ENCODE results near the gene UST.

The UST gene

GRCh38 chr6:148887181-148887580 lies 140.4 kb downstream of the UST start:
- Histone ChIP-seq H2BK120ac (ENCODE audit: low read depth, low read length) (no peak overlapping the region), H3K4me1 (ENCODE audit: control insufficient read depth, low read depth, low read length) (peaks cover 11% of the 10 kb centered on the region), H3K79me1 (ENCODE audit: low read length) (no peaks in the 10 kb centered on the region), H4K5ac (ENCODE audit: low read length) (no peak overlapping the region), H2BK5ac (ENCODE audit: low read length) (no peak overlapping the region), H3K4ac (ENCODE audit: low read depth, low read length) (no peak overlapping the region), H3K4me2 (ENCODE audit: low read length) (no peak overlapping the region), H3K27me3 (ENCODE audit: insufficient read depth, low read length, poor library complexity) (no peaks in the 10 kb centered on the region), H3K9ac (ENCODE audit: low read length) (no peak overlapping the region), H2BK15ac (replicated peaks; ENCODE audit: low read depth) (no peak overlapping the region), H3K23ac (ENCODE audit: low read length) (no peak overlapping the region), H3K27ac (ENCODE audit: low read depth, low read length) (peak overlapping the region; percentile 20), H2AK5ac (ENCODE audit: low read length) (no peak overlapping the region), H3K56ac (ENCODE audit: low read length) (no peak overlapping the region), H4K8ac (ENCODE audit: low read depth, low read length) (no peak overlapping the region), H3K18ac (ENCODE audit: low read length) (no peak overlapping the region), H3K36me3 (ENCODE audit: control insufficient read depth, insufficient read depth, low read length) (no peaks in the 10 kb centered on the region), H3K79me2 (ENCODE audit: control insufficient read depth, insufficient read depth, low read length) (peaks cover 3% of the 10 kb centered on the region), H3K4me3 (ENCODE audit: low read length) (no peak overlapping the region)
- no CpG with 5 or more reads among the region's 3 CpGs for WGBS (ENCODE audit: extremely low coverage, insufficient coverage, low lambda C conversion rate)
- no peak for DNase-seq

- Histone ChIP-seq H4K8ac (ENCODE audit: low read depth, low read length) (no peak overlapping the region), H2BK5ac (ENCODE audit: low read length) (no peak overlapping the region), H2BK15ac (replicated peaks; ENCODE audit: low read depth) (no peak overlapping the region), H4K5ac (ENCODE audit: low read length) (no peak overlapping the region), H3K23ac (ENCODE audit: low read length) (no peak overlapping the region), H3K4ac (ENCODE audit: low read depth, low read length) (no peak overlapping the region), H3K36me3 (ENCODE audit: control insufficient read depth, insufficient read depth, low read length) (no peaks in the 10 kb centered on the region), H3K79me2 (ENCODE audit: control insufficient read depth, insufficient read depth, low read length) (peaks cover 3% of the 10 kb centered on the region), H3K27me3 (ENCODE audit: insufficient read depth, low read length, poor library complexity) (no peaks in the 10 kb centered on the region), H3K56ac (ENCODE audit: low read length) (no peak overlapping the region), H3K27ac (ENCODE audit: low read depth, low read length) (no peak overlapping the region), H2AK5ac (ENCODE audit: low read length) (no peak overlapping the region), H2BK120ac (ENCODE audit: low read depth, low read length) (no peak overlapping the region), H3K4me1 (ENCODE audit: control insufficient read depth, low read depth, low read length) (peaks cover 11% of the 10 kb centered on the region), H3K4me3 (ENCODE audit: low read length) (no peak overlapping the region), H3K4me2 (ENCODE audit: low read length) (no peak overlapping the region), H3K9ac (ENCODE audit: low read length) (no peak overlapping the region), H3K79me1 (ENCODE audit: low read length) (no peaks in the 10 kb centered on the region), H3K18ac (ENCODE audit: low read length) (no peak overlapping the region)
- no peak for DNase-seq
- WGBS (ENCODE audit: extremely low coverage, insufficient coverage, low lambda C conversion rate), result no CpG with 5 or more reads among the region's 3 CpGs
These were observed 142.0 kb downstream of the UST start for GRCh38 chr6:148888856-148889255.

- WGBS (ENCODE audit: extremely low coverage, insufficient coverage, low lambda C conversion rate), result no CpG with 5 or more reads among the region's 3 CpGs
- no peak overlapping the region for H2AK5ac ChIP-seq (ENCODE audit: low read length)
- no peak overlapping the region for H3K27ac ChIP-seq (ENCODE audit: low read depth, low read length)
- H3K18ac ChIP-seq (ENCODE audit: low read length), result no peak overlapping the region
- DNase-seq, result no peak
- H4K8ac ChIP-seq (ENCODE audit: low read depth, low read length), result no peak overlapping the region
- H2BK5ac ChIP-seq (ENCODE audit: low read length), result no peak overlapping the region
- no peak overlapping the region for H2BK120ac ChIP-seq (ENCODE audit: low read depth, low read length)
- no peak overlapping the region for H3K4me3 ChIP-seq (ENCODE audit: low read length)
- H2BK15ac ChIP-seq (replicated peaks; ENCODE audit: low read depth), result no peak overlapping the region
- no peak overlapping the region for H3K4me2 ChIP-seq (ENCODE audit: low read length)
- no peaks in the 10 kb centered on the region for H3K79me2 ChIP-seq (ENCODE audit: control insufficient read depth, insufficient read depth, low read length)
- H3K27me3 ChIP-seq (ENCODE audit: insufficient read depth, low read length, poor library complexity), result no peaks in the 10 kb centered on the region
- H3K56ac ChIP-seq (ENCODE audit: low read length), result no peak overlapping the region
- H4K5ac ChIP-seq (ENCODE audit: low read length), result no peak overlapping the region
- H3K4me1 ChIP-seq (ENCODE audit: control insufficient read depth, low read depth, low read length), result peaks cover 9% of the 10 kb centered on the region
- H3K23ac ChIP-seq (ENCODE audit: low read length), result no peak overlapping the region
- H3K4ac ChIP-seq (ENCODE audit: low read depth, low read length), result no peak overlapping the region
- no peaks in the 10 kb centered on the region for H3K79me1 ChIP-seq (ENCODE audit: low read length)
- H3K36me3 ChIP-seq (ENCODE audit: control insufficient read depth, insufficient read depth, low read length), result no peaks in the 10 kb centered on the region
- H3K9ac ChIP-seq (ENCODE audit: low read length), result no peak overlapping the region
These were observed 143.3 kb downstream of the UST start for GRCh38 chr6:148890096-148890495.

- Histone ChIP-seq H3K9ac (ENCODE audit: low read length) (no peak overlapping the region), H3K18ac (ENCODE audit: low read length) (no peak overlapping the region), H2BK5ac (ENCODE audit: low read length) (no peak overlapping the region), H3K4me2 (ENCODE audit: low read length) (no peak overlapping the region), H2AK5ac (ENCODE audit: low read length) (no peak overlapping the region), H4K5ac (ENCODE audit: low read length) (no peak overlapping the region), H3K23ac (ENCODE audit: low read length) (no peak overlapping the region), H3K79me1 (ENCODE audit: low read length) (no peaks in the 10 kb centered on the region), H3K36me3 (ENCODE audit: control insufficient read depth, insufficient read depth, low read length) (no peaks in the 10 kb centered on the region), H4K8ac (ENCODE audit: low read depth, low read length) (no peak overlapping the region), H3K4me1 (ENCODE audit: control insufficient read depth, low read depth, low read length) (peaks cover 6% of the 10 kb centered on the region), H3K4me3 (ENCODE audit: low read length) (no peak overlapping the region), H3K56ac (ENCODE audit: low read length) (no peak overlapping the region), H2BK15ac (replicated peaks; ENCODE audit: low read depth) (no peak overlapping the region), H3K27ac (ENCODE audit: low read depth, low read length) (no peak overlapping the region), H2BK120ac (ENCODE audit: low read depth, low read length) (no peak overlapping the region), H3K4ac (ENCODE audit: low read depth, low read length) (no peak overlapping the region), H3K79me2 (ENCODE audit: control insufficient read depth, insufficient read depth, low read length) (no peaks in the 10 kb centered on the region), H3K27me3 (ENCODE audit: insufficient read depth, low read length, poor library complexity) (no peaks in the 10 kb centered on the region)
- WGBS (ENCODE audit: extremely low coverage, insufficient coverage, low lambda C conversion rate), result no CpG with 5 or more reads among the region's 13 CpGs
- DNase-seq, result no peak
These were observed 144.0 kb downstream of the UST start for GRCh38 chr6:148890652-148891404.

- Histone ChIP-seq H3K79me1 (ENCODE audit: low read length) (no peaks in the 10 kb centered on the region), H3K23ac (ENCODE audit: low read length) (no peak overlapping the region), H3K27me3 (ENCODE audit: insufficient read depth, low read length, poor library complexity) (no peaks in the 10 kb centered on the region), H4K5ac (ENCODE audit: low read length) (no peak overlapping the region), H3K18ac (ENCODE audit: low read length) (no peak overlapping the region), H3K4me1 (ENCODE audit: control insufficient read depth, low read depth, low read length) (peaks cover 2% of the 10 kb centered on the region), H3K9ac (ENCODE audit: low read length) (no peak overlapping the region), H2BK5ac (ENCODE audit: low read length) (no peak overlapping the region), H3K4me3 (ENCODE audit: low read length) (no peak overlapping the region), H2AK5ac (ENCODE audit: low read length) (no peak overlapping the region), H2BK120ac (ENCODE audit: low read depth, low read length) (no peak overlapping the region), H3K56ac (ENCODE audit: low read length) (no peak overlapping the region), H3K4ac (ENCODE audit: low read depth, low read length) (no peak overlapping the region), H4K8ac (ENCODE audit: low read depth, low read length) (no peak overlapping the region), H3K4me2 (ENCODE audit: low read length) (no peak overlapping the region), H3K36me3 (ENCODE audit: control insufficient read depth, insufficient read depth, low read length) (no peaks in the 10 kb centered on the region), H3K27ac (ENCODE audit: low read depth, low read length) (no peak overlapping the region), H2BK15ac (replicated peaks; ENCODE audit: low read depth) (no peak overlapping the region), H3K79me2 (ENCODE audit: control insufficient read depth, insufficient read depth, low read length) (no peaks in the 10 kb centered on the region)
- no CpG with 5 or more reads among the region's 1 CpG for WGBS (ENCODE audit: extremely low coverage, insufficient coverage, low lambda C conversion rate)
- DNase-seq, result no peak
These were observed 144.6 kb downstream of the UST start for GRCh38 chr6:148891405-148891783.

- Histone ChIP-seq H3K27me3 (ENCODE audit: insufficient read depth, low read length, poor library complexity) (no peaks in the 10 kb centered on the region), H3K56ac (ENCODE audit: low read length) (no peak overlapping the region), H3K4me3 (ENCODE audit: low read length) (no peak overlapping the region), H4K8ac (ENCODE audit: low read depth, low read length) (no peak overlapping the region), H3K4ac (ENCODE audit: low read depth, low read length) (no peak overlapping the region), H3K4me1 (ENCODE audit: control insufficient read depth, low read depth, low read length) (no peaks in the 10 kb centered on the region), H2BK15ac (replicated peaks; ENCODE audit: low read depth) (no peak overlapping the region), H3K23ac (ENCODE audit: low read length) (no peak overlapping the region), H3K18ac (ENCODE audit: low read length) (no peak overlapping the region), H3K9ac (ENCODE audit: low read length) (no peak overlapping the region), H2BK120ac (ENCODE audit: low read depth, low read length) (no peak overlapping the region), H3K36me3 (ENCODE audit: control insufficient read depth, insufficient read depth, low read length) (no peaks in the 10 kb centered on the region), H2BK5ac (ENCODE audit: low read length) (no peak overlapping the region), H2AK5ac (ENCODE audit: low read length) (no peak overlapping the region), H3K79me2 (ENCODE audit: control insufficient read depth, insufficient read depth, low read length) (no peaks in the 10 kb centered on the region), H3K27ac (ENCODE audit: low read depth, low read length) (no peak overlapping the region), H4K5ac (ENCODE audit: low read length) (no peak overlapping the region), H3K4me2 (ENCODE audit: low read length) (no peak overlapping the region), H3K79me1 (ENCODE audit: low read length) (no peaks in the 10 kb centered on the region)
- DNase-seq, result no peak
These were observed 145.4 kb downstream of the UST start for GRCh38 chr6:148892247-148892646.

Data from mesendoderm (in vitro differentiated cells).